Coronary artery (tissue), 2 donors: ENCODE data around the gene MMP10.

Source experiments
- DNase-seq: peaks from one replicate; pipeline ENCODE4 v3.0.0-alpha.2; 2017; ENCODE audit warnings: low spot score
- H3K27ac ChIP-seq, 2 donors: fragments of 200-600 bp; sonication (generic); one replicate each; pipeline ENCODE4 v1.5.1; 2016 to 2019
- H3K4me3 ChIP-seq: fragments of 200-600 bp; sonication (generic); 2 replicates; pipeline ENCODE4 v1.5.1; 2016; ENCODE audit warnings: mild to moderate bottlenecking, moderate library complexity
- CTCF ChIP-seq: fragments of 200-600 bp; sonication (generic); IDR thresholded peaks from one replicate; pipeline ENCODE4 v1.5.1; 2019; ENCODE audit warnings: antibody characterized with exemption

The MMP10 gene

DNA sequence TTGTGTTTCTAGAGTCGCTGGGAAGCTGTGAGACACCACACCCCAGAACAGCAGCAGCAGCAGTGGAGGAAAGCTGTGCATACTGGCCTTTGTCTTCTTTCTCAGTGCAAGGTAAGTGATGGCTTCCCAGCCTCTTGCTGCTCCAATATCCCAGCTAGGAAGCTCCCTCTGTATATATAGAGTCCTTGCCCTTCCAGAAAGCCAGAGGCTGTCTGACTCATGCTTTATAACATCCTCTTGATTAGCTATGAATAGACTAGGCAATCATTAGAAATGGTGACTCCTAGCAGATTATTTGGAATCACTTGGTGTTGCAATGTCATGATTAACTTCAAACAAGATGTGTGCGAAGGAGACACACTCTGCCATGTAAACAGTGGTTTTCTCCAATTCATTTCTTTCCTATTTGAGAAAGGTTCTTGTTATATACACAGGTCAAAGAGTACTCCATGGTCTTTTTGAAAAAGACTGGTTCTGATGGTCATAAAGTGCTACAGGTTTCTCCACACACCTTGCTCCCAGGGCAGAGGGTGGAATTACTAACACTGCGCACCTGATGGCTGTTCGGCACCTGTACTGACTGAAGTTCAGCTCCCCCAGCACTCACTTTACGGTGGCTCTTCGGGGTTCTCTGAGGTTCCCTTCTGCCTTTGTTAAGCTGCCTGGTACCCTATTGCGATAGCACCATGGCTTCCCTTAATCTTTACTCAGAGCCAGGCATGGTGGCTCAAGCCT is 17.8 kb upstream of the MMP10 start, which contains the start of gene MMP1:
TSS of gene MMP1 (minus strand) at position 149 of the 735 bp plus-strand sequence. CDS start at position 81, 68 bp downstream.
- DNase-seq = no peak
- no peak for TF ChIP-seq CTCF
- Histone ChIP-seq H3K4me3 (no peak within 1 kb of the TSS), H3K27ac (no peak within 1 kb of the TSS)

DNA sequence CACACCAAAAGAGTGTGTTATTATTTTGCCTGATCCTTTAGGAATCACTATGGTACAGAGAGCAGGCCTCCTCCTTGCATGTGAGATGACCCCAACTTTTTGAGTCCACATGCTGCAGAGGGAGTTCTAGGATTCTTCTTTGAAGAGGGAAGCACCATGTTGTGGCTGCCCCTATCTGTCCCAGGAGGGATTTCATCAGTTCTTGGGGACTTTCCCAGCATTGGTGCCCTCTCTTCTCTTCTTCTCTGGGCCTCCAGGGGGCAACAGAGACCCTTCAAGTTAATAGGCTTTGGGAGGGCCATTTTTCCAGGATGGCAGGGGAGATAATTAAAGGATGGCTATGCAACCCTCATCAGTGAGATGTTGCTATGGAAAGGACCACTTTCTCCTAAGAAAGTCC is 14.0 kb upstream of the MMP10 start:
- TF ChIP-seq CTCF = no peak
- DNase-seq = no peak
- Histone ChIP-seq H3K4me3 (no peak overlapping the region), H3K27ac (no peak overlapping the region)

GRCh38 chr11:102793677-102794290 is 13.4 kb upstream of the MMP10 start:
- no peak for DNase-seq
- no peak overlapping the region for H3K4me3 ChIP-seq
- no peak overlapping the region for H3K27ac ChIP-seq
- TF ChIP-seq CTCF = no peak

DNA sequence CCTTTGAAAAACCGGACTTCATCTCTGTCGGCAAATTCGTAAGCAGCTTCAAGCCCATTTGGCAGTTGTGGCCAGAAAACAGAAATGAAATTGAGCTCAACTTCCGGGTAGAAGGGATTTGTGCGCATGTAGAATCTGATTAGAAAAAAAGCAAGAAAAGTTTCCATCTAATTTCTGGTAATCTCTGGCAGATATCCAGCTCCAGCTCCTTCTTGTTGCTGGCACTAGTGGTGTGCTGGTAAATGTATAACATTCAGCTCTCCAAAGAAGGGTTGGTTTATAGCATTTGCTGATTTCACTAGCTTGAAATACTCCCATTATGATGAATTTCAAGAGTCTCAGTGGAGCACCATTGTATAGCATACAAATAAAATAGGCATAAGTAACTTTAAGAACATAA is 12.2 kb upstream of the MMP10 start:
- TF ChIP-seq CTCF = no peak
- no peak for DNase-seq
- no peak overlapping the region for H3K27ac ChIP-seq
- H3K4me3 ChIP-seq = no peak overlapping the region

DNA sequence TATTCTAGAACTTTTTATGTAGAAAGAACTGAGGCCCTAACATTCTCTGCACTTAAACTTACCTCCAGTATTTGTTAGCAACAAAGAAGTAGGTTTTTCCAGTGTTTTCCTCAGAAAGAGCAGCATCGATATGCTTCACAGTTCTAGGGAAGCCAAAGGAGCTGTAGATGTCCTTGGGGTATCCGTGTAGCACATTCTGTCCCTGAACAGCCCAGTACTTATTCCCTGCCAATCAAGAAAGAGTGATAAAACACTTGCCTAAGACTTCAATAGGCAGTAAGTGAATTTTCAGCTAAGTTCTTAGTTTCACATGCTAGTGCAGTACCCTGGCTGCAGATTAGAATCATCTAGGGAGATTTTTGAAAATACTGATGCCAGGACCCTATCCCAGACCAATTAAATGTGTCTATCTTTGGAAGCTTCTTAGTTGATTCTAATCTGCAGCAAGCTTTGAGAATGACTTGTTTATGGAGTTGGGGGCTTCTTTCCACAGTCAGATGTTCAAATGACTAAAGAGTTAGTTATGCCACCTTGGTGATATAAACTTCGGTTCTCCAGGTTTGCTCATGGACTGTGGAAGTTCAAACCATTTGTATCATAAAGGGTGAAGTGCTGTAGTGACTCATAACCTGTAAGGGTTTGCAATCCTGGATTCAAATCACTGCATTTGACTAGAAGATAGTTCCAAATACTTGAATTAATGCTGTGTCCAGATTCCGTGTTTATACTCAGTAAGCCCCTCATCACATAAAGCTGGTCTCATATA is 11.0 kb upstream of the MMP10 start:
- no peak for TF ChIP-seq CTCF
- no peak overlapping the region for H3K27ac ChIP-seq
- no peak overlapping the region for H3K4me3 ChIP-seq

GRCh38 chr11:102788334-102788995 is 8.0 kb upstream of the MMP10 start:
- H3K27ac ChIP-seq = no peak overlapping the region
- TF ChIP-seq CTCF = no peak
- no peak for DNase-seq

More for the DNA sequence above, 11.0 kb upstream of the MMP10 start:
- no peak for DNase-seq

More at GRCh38 chr11:102788334-102788995, 8.0 kb upstream of the MMP10 start:
- no peak overlapping the region for H3K4me3 ChIP-seq
